ENCODE results near the gene ELP5. TPM values are rescaled to one million over a fixed set of nuclear protein-coding genes. Genes with fewer than 3 reads are reported as not detected.

ELP5 gene
- total RNA-seq, 1 donor, result 21.7 TPM

- DNase-seq (ENCODE audit: insufficient read length, low spot score, missing footprints), result no peak
- H3K36me3 ChIP-seq (ENCODE audit: insufficient read depth, low read length), result no peaks in the 10 kb centered on the region
- H3K27ac ChIP-seq (ENCODE audit: low read depth, low read length), result no peak overlapping the region
- no peak overlapping the region for H3K4me2 ChIP-seq (ENCODE audit: insufficient read depth, low read length)
- peaks cover 10% of the 10 kb centered on the region for H3K4me1 ChIP-seq (ENCODE audit: insufficient read depth, low read length)
- H3K79me2 ChIP-seq (ENCODE audit: insufficient read depth, low read length), result peaks cover 69% of the 10 kb centered on the region
- no peak overlapping the region for H2AFZ ChIP-seq (ENCODE audit: low read length)
- H3K4me3 ChIP-seq (ENCODE audit: insufficient read depth, low read length), result no peak overlapping the region
- H3K9me3 ChIP-seq (ENCODE audit: low read depth, low read length), result no peaks in the 10 kb centered on the region
- H3K27me3 ChIP-seq (ENCODE audit: insufficient read depth, low read length), result no peaks in the 10 kb centered on the region
- no peak for TF ChIP-seq CTCF (IDR thresholded peaks at IDR 0.05; ENCODE audit: extremely low read depth, low read depth, low read length)
- peaks cover 59% of the 10 kb centered on the region for H4K20me1 ChIP-seq (ENCODE audit: insufficient read depth, low read length)
Observed at GRCh38 chr17:7208754-7209460, 43.1 kb upstream of the ELP5 start.

- H3K27me3 ChIP-seq (ENCODE audit: insufficient read depth, low read length), result no peaks in the 10 kb centered on the region
- TF ChIP-seq CTCF (IDR thresholded peaks at IDR 0.05; ENCODE audit: extremely low read depth, low read depth, low read length), result no peak
- H4K20me1 ChIP-seq (ENCODE audit: insufficient read depth, low read length), result peaks cover 76% of the 10 kb centered on the region
- H3K27ac ChIP-seq (ENCODE audit: low read depth, low read length), result no peak overlapping the region
- no peaks in the 10 kb centered on the region for H3K36me3 ChIP-seq (ENCODE audit: insufficient read depth, low read length)
- no peak overlapping the region for H3K4me2 ChIP-seq (ENCODE audit: insufficient read depth, low read length)
- H3K4me1 ChIP-seq (ENCODE audit: insufficient read depth, low read length), result peaks cover 29% of the 10 kb centered on the region
- H3K4me3 ChIP-seq (ENCODE audit: insufficient read depth, low read length), result no peak overlapping the region
- DNase-seq (ENCODE audit: insufficient read length, low spot score, missing footprints), result no peak
- no peaks in the 10 kb centered on the region for H3K9me3 ChIP-seq (ENCODE audit: low read depth, low read length)
- no peak overlapping the region for H2AFZ ChIP-seq (ENCODE audit: low read length)
- peaks cover 75% of the 10 kb centered on the region for H3K79me2 ChIP-seq (ENCODE audit: insufficient read depth, low read length)
Observed at GRCh38 chr17:7211491-7212273, 40.3 kb upstream of the ELP5 start.

GRCh38 chr17:7213895-7214299 is 38.1 kb upstream of the ELP5 start:
- Histone ChIP-seq H3K4me3 (ENCODE audit: insufficient read depth, low read length) (peak overlapping the region; percentile 77), H3K4me2 (ENCODE audit: insufficient read depth, low read length) (peak overlapping the region; percentile 83), H3K4me1 (ENCODE audit: insufficient read depth, low read length) (peaks cover 38% of the 10 kb centered on the region), H3K79me2 (ENCODE audit: insufficient read depth, low read length) (peaks cover 69% of the 10 kb centered on the region), H4K20me1 (ENCODE audit: insufficient read depth, low read length) (peaks cover 56% of the 10 kb centered on the region), H3K36me3 (ENCODE audit: insufficient read depth, low read length) (no peaks in the 10 kb centered on the region), H2AFZ (ENCODE audit: low read length) (no peak overlapping the region), H3K27me3 (ENCODE audit: insufficient read depth, low read length) (no peaks in the 10 kb centered on the region), H3K9me3 (ENCODE audit: low read depth, low read length) (no peaks in the 10 kb centered on the region), H3K27ac (ENCODE audit: low read depth, low read length) (peak overlapping the region; percentile 58)
- TF ChIP-seq CTCF (IDR thresholded peaks at IDR 0.05; ENCODE audit: extremely low read depth, low read depth, low read length), result peak; percentile 46
- DNase-seq (ENCODE audit: insufficient read length, low spot score, missing footprints), result peak; percentile 94

Data from osteoblast (primary cell).